Activated CD4-positive, alpha-beta T cell treated with anti-CD3 and anti-CD28 coated beads for 1 hour (primary cell): ENCODE data around the gene GADL1.

Source experiments
- DNase-seq: peaks from one replicate; pipeline ENCODE4 v3.0.0-alpha.2; 2020

GADL1 gene

GRCh38 chr3:30691249-30691880, 203.1 kb downstream of the GADL1 start:
- DNase-seq = no peak

- DNase-seq = no peak
These were observed 204.3 kb downstream of the GADL1 start for GRCh38 chr3:30690199-30690598.

GRCh38 chr3:30688776-30689641, 205.5 kb downstream of the GADL1 start:
- DNase-seq = no peak

GRCh38 chr3:30687930-30688570, 206.4 kb downstream of the GADL1 start:
- DNase-seq = no peak

GRCh38 chr3:30686799-30687198, 207.7 kb downstream of the GADL1 start:
- DNase-seq = no peak

- DNase-seq = no peak
These were observed 208.3 kb downstream of the GADL1 start for GRCh38 chr3:30686176-30686575.

GRCh38 chr3:30685267-30685667, 209.2 kb downstream of the GADL1 start:
- no peak for DNase-seq

GRCh38 chr3:30684356-30684755, 210.1 kb downstream of the GADL1 start:
- DNase-seq = no peak

GRCh38 chr3:30683769-30684168, 210.7 kb downstream of the GADL1 start:
- DNase-seq = no peak

- no peak for DNase-seq
These were observed 211.9 kb downstream of the GADL1 start for GRCh38 chr3:30682434-30683155.

GRCh38 chr3:30681649-30682211, 212.7 kb downstream of the GADL1 start:
- DNase-seq = no peak

GRCh38 chr3:30680789-30681648, 213.4 kb downstream of the GADL1 start:
- DNase-seq = no peak

GRCh38 chr3:30679045-30679444, 215.4 kb downstream of the GADL1 start:
- DNase-seq = no peak

- no peak for DNase-seq
These were observed 217.1 kb downstream of the GADL1 start for GRCh38 chr3:30677347-30677685.

GRCh38 chr3:30676424-30677346, 217.8 kb downstream of the GADL1 start:
- no peak for DNase-seq
